SU-DHL-6 (cell line): ENCODE data around the gene AIDA.

Experiments
- H2AFZ ChIP-seq: fragments of 200-600 bp; sonication (generic); 2 replicates; pipeline ENCODE4 v1.6.1; 2014; ENCODE audit warnings: low read depth, mild to moderate bottlenecking, moderate library complexity, mixed read lengths, antibody characterized with exemption, low read length; ENCODE audit not compliant: severe bottlenecking
- H3F3A ChIP-seq: fragments of 200-600 bp; shearing (Covaris generic); 2 replicates; pipeline ENCODE4 v1.6.0; 2016; ENCODE audit warnings: antibody characterized with exemption, mild to moderate bottlenecking; ENCODE audit not compliant: insufficient read depth
- H3K27ac ChIP-seq: fragments of 200-600 bp; sonication (generic); 2 replicates; pipeline ENCODE4 v1.5.1; 2016; ENCODE audit warnings: low read depth, mild to moderate bottlenecking, low read length, moderate library complexity, mixed read lengths
- H3K27me3 ChIP-seq: fragments of 200-600 bp; sonication (generic), shearing (Covaris generic); 2 replicates; pipeline ENCODE4 v1.6.0; 2014; ENCODE audit warnings: mild to moderate bottlenecking, low read length
- H3K36me3 ChIP-seq: fragments of 200-600 bp; sonication (generic); 2 replicates; pipeline ENCODE4 v1.6.1; 2014; ENCODE audit warnings: mild to moderate bottlenecking, low read length, mixed read lengths
- H3K4me2 ChIP-seq: fragments of 300-600, 200-600 bp; shearing (Covaris generic), sonication (generic); 2 replicates; pipeline ENCODE4 v1.6.0; 2014; ENCODE audit warnings: low read length, low read depth, mild to moderate bottlenecking; ENCODE audit not compliant: poor library complexity, severe bottlenecking
- H3K4me3 ChIP-seq: fragments of 200-600 bp; sonication (generic); 2 replicates; pipeline ENCODE4 v1.5.1; 2014; ENCODE audit warnings: antibody characterized with exemption, low read length, mild to moderate bottlenecking, mixed read lengths; ENCODE audit not compliant: insufficient read depth, poor library complexity, severe bottlenecking
- H3K79me2 ChIP-seq: fragments of 200-600 bp; sonication (generic); 2 replicates; pipeline ENCODE4 v1.6.1; 2014; ENCODE audit warnings: mild to moderate bottlenecking, low read length, moderate library complexity; ENCODE audit not compliant: insufficient read depth
- H3K9ac ChIP-seq: fragments of 200-600 bp; sonication (generic); 2 replicates; pipeline ENCODE4 v1.7.0; 2014; ENCODE audit warnings: mild to moderate bottlenecking, low read length
- H3K9me2 ChIP-seq: fragments of 200-600 bp; sonication (generic); replicated peaks from 2 replicates; pipeline ENCODE4 v1.6.1; 2014; ENCODE audit warnings: low read length; ENCODE audit not compliant: insufficient read depth
- H3K9me3 ChIP-seq: fragments of 200-600 bp; sonication (generic); 2 replicates; pipeline ENCODE4 v1.6.1; 2014; ENCODE audit warnings: low read length, mixed read lengths; ENCODE audit not compliant: insufficient read depth
- H4K20me1 ChIP-seq: fragments of 200-600 bp; sonication (generic); 2 replicates; pipeline ENCODE4 v1.6.1; 2014; ENCODE audit warnings: low read depth, mild to moderate bottlenecking, antibody characterized with exemption, low read length, moderate library complexity, mixed read lengths
- EZH2phosphoT487 ChIP-seq: fragments of 200-600 bp; sonication (generic), shearing (Covaris generic); conservative IDR thresholded peaks from 2 replicates; pipeline ENCODE4 v1.6.1; 2018; ENCODE audit warnings: mild to moderate bottlenecking, antibody characterized with exemption, low read length, moderate library complexity, mixed read lengths
- TF ChIP-seq, protein P1 (sequence below): fragments of 200-600 bp; sonication (generic); IDR thresholded peaks from one replicate; pipeline ENCODE4 v1.5.1; 2017; ENCODE audit warnings: antibody characterized with exemption, mild to moderate bottlenecking, low read length, moderate library complexity; ENCODE audit not compliant: insufficient read depth, poor library complexity, severe bottlenecking

AIDA gene

GRCh38 chr1:222732216-222733159 lies 20.2 kb upstream of the AIDA start:
- Histone ChIP-seq H4K20me1 (peaks cover 16% of the 10 kb centered on the region; the same call in 1 of the 2 replicates), H3K9me3 (no peaks in the 10 kb centered on the region), H3K27ac (peak overlapping the region; percentile 90), H3K9me2 (no peaks in the 10 kb centered on the region), H2AFZ (no peak overlapping the region), H3K79me2 (no peaks in the 10 kb centered on the region), H3K4me3 (no peak overlapping the region), H3F3A (peaks cover 30% of the 10 kb centered on the region), H3K36me3 (peaks cover 61% of the 10 kb centered on the region), H3K9ac (no peak overlapping the region), H3K27me3 (no peaks in the 10 kb centered on the region), H3K4me2 (peak overlapping the region; percentile 63)
- TF ChIP-seq, protein P1, sequence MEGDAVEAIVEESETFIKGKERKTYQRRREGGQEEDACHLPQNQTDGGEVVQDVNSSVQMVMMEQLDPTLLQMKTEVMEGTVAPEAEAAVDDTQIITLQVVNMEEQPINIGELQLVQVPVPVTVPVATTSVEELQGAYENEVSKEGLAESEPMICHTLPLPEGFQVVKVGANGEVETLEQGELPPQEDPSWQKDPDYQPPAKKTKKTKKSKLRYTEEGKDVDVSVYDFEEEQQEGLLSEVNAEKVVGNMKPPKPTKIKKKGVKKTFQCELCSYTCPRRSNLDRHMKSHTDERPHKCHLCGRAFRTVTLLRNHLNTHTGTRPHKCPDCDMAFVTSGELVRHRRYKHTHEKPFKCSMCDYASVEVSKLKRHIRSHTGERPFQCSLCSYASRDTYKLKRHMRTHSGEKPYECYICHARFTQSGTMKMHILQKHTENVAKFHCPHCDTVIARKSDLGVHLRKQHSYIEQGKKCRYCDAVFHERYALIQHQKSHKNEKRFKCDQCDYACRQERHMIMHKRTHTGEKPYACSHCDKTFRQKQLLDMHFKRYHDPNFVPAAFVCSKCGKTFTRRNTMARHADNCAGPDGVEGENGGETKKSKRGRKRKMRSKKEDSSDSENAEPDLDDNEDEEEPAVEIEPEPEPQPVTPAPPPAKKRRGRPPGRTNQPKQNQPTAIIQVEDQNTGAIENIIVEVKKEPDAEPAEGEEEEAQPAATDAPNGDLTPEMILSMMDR: no peak
- TF ChIP-seq EZH2phosphoT487: no peak

DNA sequence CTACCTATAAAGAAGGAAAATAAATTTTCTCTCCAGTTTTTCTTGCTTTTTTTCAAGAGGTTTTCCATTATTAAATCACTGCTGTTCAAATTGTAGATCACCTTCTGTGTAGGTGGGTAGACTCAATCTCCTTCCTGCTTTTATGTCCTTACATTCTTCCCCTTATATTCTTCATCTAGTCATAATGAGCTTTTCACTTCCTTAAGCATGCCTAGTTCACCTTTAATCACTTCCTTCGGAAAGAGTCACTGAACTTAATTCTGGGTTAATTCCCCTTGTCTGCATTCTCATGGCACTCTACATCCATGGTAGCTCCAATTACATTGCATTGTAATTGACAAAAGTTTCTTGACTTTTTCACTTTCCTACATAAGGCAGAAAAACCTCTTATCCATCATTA lies 18.6 kb upstream of the AIDA start:
- no peak overlapping the region for H3K4me3 ChIP-seq
- no peak overlapping the region for H3K27ac ChIP-seq
- no peak for TF ChIP-seq EZH2phosphoT487
- TF ChIP-seq, protein P1: no peak
- H4K20me1 ChIP-seq: peaks cover 16% of the 10 kb centered on the region; the same call in 1 of the 2 replicates
- no peak overlapping the region for H2AFZ ChIP-seq
- H3K36me3 ChIP-seq: peaks cover 66% of the 10 kb centered on the region
- H3K79me2 ChIP-seq: no peaks in the 10 kb centered on the region
- H3F3A ChIP-seq: peaks cover 30% of the 10 kb centered on the region
- H3K27me3 ChIP-seq: no peaks in the 10 kb centered on the region
- H3K9ac ChIP-seq: no peak overlapping the region
- no peaks in the 10 kb centered on the region for H3K9me3 ChIP-seq
- H3K9me2 ChIP-seq: no peaks in the 10 kb centered on the region
- no peak overlapping the region for H3K4me2 ChIP-seq

DNA sequence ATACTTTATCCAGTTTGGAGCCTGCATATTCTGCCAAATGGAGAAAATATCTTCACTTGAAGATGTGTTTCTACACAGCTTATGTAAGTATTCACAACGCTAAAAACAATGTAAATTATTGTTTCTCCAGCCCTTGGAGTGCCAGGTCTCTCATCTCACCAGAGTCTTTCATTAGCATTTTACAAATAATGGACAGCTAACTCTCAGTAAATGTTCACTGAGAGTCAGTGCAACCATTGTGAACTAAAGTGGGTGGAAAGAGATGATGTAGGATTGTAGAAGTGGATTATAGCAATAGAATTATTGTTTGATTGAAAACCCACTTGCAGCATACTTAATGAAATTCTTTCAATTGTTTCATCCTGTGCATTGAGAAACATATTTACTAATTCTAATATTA lies 16.5 kb upstream of the AIDA start:
- peaks cover 60% of the 10 kb centered on the region for H3K36me3 ChIP-seq
- H3K4me3 ChIP-seq: no peak overlapping the region
- H3K27me3 ChIP-seq: no peaks in the 10 kb centered on the region
- H2AFZ ChIP-seq: no peak overlapping the region
- H3K27ac ChIP-seq: no peak overlapping the region
- peaks cover 29% of the 10 kb centered on the region for H3F3A ChIP-seq
- no peaks in the 10 kb centered on the region for H3K79me2 ChIP-seq
- H3K9ac ChIP-seq: no peak overlapping the region
- H3K4me2 ChIP-seq: no peak overlapping the region
- H3K9me3 ChIP-seq: no peaks in the 10 kb centered on the region
- no peaks in the 10 kb centered on the region for H3K9me2 ChIP-seq
- H4K20me1 ChIP-seq: peaks cover 11% of the 10 kb centered on the region; the same call in 1 of the 2 replicates
- no peak for TF ChIP-seq EZH2phosphoT487
- TF ChIP-seq, protein P1: no peak
